Subcutaneous adipose tissue (tissue), 4 donors: Measurements from ENCODE around the gene CCDC78. TPM values are rescaled to one million over a fixed set of nuclear protein-coding genes. Genes with fewer than 3 reads are reported as not detected.

Experiments
- CTCF ChIP-seq: fragments of 450-650 bp; IDR thresholded peaks from one replicate; pipeline ENCODE4 v1.5.1; 2016; ENCODE audit warnings: low read depth, mild to moderate bottlenecking, control low read depth, antibody characterized with exemption, moderate library complexity
- total RNA-seq, 4 donors: library from RNA; depleted of rRNA; stranded (reverse); fragments of >200 nt; gene quantifications; one replicate each; pipeline ENCODE4 v1.1.0, GENCODE V29; 2016

CCDC78 gene
- total RNA-seq, 4 donors from 2014 or later = 0.44 to 2.5 (median 1.5) TPM; not detected in 1

GRCh38 chr16:677316-678190 lies 48.7 kb downstream of the CCDC78 start:
- TF ChIP-seq CTCF = no peak

- no peak for TF ChIP-seq CTCF
Measured at GRCh38 chr16:676913-677312, 49.3 kb downstream of the CCDC78 start.

GRCh38 chr16:676565-676902 lies 49.7 kb downstream of the CCDC78 start:
- TF ChIP-seq CTCF = no peak

- TF ChIP-seq CTCF = no peak
Measured at GRCh38 chr16:675884-676564, 50.2 kb downstream of the CCDC78 start.

GRCh38 chr16:674968-675883 lies 51.0 kb downstream of the CCDC78 start, which contains the start of gene RHBDL1:
RHBDL1 (plus strand) TSS chr16:675671; CDS start chr16:675791, 120 bp downstream.
- TF ChIP-seq CTCF = no peak

- TF ChIP-seq CTCF = no peak
Measured at GRCh38 chr16:674214-674881, 51.9 kb downstream of the CCDC78 start.
